Anterior cingulate cortex (tissue), 58 donors: Measurements from ENCODE around the gene SEMA3A.
"Not testable (repeated sequence)": the region's sequence is repeated elsewhere in the genome, so short reads cannot be mapped to it uniquely, and the experiment has no call there.

Experiments used
- DNase-seq, 58 donors: peaks; one replicate each; lab custom pipeline; 2025; lab: John Stamatoyannopoulos, UW

Gene SEMA3A

DNA sequence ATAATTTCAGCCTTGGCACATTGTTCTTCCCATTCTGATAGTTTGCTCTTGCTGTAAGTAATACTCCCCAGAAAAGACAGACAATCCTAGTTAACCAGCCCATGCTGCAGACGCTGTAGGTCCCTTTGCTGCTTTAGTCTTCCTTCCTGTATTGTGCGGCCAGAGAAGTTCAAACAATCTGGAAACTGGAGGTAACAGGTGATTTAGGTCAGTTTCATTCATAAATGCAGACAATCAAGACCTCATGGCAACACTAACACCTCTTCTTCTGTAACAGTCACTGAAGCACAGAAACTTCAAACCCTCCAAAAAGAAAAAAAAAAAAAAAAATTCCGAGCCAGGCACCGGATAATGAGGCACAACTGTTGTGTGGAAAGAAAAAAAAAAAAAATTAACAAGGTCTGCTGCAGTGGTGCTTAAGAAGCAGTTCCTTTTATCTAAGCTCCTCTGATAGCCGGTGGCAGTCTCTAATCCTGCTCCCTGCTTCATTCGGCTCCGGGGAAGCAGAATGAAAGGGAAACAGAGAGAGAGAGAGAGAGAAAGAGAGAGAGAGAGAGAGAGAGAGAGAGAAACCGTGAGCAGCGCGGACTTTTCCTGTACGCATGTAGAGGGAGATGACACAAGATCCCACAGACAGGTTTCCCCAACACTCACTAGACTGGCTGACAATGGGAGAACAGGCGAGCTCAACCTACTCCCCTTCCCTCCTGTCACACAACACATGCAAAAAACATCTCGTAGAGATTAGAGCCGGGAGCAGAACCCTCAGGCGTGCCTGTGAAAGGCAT lies at the start of gene SEMA3A:
TSS of gene SEMA3A (minus strand) at position 306 of the 788 bp plus-strand sequence. CDS start at position 103, 203 bp downstream.
- DNase-seq = peak in 26 of 58 donors; percentile 3 to 44 (median 17)

DNA sequence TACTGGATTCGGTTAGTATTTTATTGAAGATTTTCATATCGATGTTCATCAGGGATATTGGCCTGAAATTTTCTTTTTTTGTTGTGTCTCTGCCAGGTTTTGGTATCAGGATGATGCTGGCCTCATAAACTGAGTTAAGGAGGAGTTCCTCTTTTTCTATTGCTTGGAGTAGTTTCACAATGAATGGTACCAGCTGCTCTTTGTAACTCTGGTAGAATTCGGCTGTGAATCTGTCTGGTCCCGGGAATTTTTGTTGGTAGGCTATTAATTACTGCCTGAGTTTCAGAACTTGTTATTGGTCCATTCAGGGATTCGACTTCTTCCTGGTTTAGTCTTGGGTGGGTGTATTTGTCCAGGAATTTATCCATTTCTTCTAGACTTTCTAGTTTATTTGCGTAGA lies 48.4 kb upstream of the SEMA3A start:
- DNase-seq = not testable (repeated sequence)

DNA sequence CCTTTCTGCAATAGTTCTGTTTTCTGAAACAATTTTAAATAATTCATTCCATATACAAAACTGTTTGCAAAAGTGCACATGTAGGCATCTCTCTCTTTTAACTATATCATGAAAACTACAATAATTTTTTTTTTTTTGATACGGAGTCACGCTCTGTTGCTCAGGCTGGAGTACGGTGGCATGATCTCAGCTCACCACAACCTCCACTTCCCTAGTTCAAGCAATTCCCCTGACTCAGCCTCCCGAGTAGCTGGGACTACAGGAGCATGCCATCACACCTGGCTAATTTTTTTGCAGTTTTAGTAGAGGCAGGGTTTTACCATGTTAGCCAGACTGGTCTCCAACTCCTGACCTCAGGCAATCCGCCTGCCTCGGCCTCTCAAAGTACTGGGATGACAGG lies 44.0 kb upstream of the SEMA3A start:
- no peak for DNase-seq

DNA sequence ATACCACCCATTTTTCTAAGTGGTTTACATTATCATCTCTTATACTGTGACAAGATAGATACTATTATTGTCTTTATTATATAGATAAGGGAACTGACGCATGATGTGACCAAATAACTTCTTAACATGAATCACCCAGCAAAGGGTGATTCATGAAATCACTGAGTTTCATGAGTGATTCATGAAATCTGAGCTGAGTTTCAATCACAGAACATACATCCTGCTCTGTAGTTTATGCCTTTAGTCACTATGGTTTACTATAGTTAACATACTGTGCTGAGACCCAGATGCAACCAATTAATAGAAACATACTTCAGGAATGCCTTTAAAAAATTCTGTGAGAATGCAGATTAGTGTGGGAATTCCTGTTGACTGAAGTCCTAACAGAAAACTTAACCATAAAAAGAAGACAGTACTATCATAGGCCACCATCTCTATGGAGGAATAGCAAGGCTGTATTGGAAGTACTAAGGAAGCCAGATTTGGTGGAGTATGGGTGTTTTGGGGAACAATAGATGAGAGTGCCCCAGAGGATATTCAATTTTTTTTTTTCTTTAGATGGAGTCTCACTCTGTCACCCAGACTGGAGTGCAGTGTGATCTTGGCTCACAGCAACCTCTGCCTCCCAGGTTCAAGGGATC lies 43.1 kb upstream of the SEMA3A start:
- no peak for DNase-seq

DNA sequence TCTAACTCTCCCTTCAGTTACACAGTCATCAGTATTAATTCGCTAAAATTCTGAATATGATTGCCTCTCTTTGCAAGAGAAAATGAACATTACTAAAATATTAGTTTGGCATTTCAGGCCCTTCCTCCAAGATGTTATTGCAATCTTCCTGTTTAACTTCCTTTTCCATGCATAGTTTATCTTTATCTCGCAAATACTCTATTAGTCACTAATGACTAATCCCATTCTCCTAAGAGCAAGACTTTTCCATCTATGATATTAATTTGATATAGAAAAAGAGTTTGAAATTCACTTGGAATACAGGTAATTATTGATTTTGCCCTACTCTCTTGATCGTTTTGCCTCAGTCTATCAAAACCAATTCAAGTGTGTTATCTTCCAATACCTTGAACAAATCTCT lies 41.8 kb upstream of the SEMA3A start:
- DNase-seq = no peak

DNA sequence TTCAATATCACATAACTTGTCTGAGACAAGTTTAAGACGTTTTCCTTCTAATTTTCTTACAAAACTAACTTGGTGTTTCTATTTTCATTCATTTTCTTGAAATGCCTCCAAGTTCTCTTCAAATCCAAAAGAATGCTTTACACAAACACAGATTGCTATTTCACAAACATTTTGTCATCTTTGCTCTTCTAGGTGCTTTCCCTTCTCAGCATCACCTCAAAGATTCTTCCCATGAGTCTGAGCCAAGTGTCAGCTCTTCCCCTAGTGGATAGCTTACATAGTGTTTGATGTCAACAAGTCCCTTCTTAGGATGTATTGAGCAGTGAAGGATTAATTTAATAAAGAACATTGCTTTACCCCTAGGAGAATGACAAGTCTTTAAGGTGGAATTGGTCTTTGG lies 38.1 kb upstream of the SEMA3A start:
- DNase-seq = no peak

DNA sequence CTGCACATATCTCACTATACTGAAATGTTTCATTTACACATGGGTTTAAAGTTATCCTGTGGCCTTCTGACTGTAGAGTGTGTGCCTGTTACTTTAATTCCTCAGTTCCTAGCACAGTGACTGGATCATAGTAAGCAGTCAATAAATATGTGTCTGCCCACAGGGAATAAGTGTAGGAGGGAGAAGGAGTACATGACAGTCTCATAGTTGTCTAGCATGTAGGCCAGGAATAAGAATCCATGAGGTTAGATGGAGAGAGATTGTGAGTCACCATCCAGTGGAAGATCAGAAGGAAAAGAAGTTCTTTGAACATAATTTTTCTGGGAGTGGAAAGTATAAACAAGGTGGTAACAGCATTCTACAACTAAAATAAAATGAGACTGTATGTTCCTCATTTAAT lies 36.6 kb upstream of the SEMA3A start:
- no peak for DNase-seq

DNA sequence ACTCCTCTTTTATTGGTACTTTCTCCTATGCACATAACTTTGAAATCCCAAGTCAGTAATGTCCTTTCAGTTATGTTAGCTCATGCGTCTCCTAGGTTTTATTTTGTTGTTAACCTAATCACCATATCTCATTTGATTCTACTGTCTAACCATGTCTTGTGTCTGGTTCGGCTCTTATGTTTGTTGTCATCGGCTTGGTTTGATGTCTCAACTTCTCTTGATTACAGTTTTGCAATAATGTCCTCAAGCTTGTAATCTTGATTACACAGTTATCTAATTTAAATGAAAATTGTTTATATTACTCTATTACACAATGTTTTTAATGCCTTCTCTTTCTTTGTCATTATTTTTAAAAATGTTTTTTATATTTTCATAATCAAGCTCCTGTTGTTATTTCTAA lies 35.9 kb upstream of the SEMA3A start:
- DNase-seq = no peak

DNA sequence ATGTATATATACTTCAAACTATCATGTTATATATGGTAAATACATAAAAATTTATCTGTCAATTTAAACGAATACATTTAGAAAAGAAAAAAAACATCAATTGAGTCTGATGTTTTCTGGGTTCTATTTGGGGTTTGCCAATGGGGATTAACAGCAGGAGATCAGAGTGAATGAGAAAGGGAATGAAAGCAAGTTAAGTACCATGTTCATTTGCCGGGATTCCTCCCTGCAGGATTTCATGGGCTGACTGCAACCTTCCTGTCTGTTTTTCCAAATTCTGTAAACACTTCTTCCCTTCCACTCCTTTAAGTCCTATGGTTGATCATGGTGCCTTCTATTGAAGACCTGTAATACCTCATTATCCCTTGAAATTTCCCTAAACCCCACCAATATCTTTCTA lies 33.9 kb upstream of the SEMA3A start:
- no peak for DNase-seq

DNA sequence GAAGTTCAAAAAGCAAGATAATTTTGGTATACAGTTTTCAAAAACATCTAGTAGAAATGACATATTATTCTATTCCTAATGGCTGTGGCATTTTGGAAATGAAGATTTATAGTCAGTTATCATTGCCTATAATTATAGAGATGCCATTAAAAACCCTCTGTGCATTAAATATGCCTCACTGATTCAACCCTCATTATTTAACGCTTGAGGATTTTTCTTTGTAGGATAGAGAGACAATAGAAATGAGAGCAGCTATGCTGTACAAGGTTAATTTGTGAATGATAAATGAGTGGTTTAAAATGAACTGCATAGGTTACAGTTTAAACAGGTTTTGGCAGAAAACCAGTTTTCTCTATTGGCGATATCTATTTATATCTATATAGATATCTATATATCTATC lies 32.2 kb upstream of the SEMA3A start:
- no peak for DNase-seq

DNA sequence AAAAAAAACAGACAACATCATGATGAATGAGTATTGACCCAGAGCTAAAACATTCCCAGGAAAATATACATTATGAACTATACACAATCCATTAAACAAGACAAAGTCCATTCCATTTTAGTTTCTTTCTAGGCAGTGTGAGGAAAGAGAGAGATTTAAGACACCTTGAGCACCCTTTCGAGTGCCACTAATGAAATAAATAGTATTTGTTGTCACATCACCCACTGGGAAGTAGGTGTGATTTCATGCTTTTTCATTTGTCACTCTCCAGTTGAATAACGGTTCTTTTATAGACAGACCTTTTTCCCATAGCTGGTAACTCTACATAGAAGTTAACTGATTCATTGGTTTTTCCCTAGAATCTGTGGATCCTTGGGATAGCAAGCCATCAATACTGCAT lies 29.9 kb upstream of the SEMA3A start:
- DNase-seq = no peak

DNA sequence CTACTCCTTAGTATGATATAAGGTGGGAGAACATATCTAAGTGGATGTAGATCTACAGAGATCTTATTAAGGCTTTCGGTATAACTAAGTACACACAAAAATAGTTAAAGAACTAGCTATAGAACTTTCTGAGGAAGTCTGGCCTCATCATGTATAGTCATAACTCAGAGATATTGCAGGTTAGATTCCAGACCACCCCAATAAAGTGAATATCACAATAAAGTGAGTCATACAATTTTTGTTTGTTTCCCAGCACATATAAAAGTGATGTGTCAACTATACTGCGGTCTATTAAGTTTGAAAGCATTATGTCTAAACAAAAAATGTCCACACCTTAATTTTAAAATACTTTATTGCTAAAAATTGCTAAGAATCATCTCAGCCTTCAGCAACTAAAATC lies 24.7 kb upstream of the SEMA3A start:
- no peak for DNase-seq

DNA sequence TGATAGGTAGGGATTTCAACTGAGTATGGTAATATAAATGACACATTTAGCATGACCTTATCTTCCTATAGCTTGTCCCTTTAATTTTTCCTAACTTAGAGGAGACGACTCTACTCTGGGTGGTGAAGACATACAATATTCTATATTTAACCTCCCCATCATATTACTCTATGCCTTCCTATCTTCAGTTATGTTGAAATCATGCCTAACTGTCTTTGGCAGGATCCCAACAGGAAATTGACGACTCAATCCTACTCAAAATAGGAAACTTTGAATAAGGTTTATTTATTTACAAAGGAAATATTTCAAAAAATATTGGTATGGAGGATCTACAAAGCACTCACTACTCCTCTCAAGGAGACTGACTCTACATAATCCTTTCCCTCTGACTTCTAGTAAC lies 24.1 kb upstream of the SEMA3A start:
- no peak for DNase-seq

DNA sequence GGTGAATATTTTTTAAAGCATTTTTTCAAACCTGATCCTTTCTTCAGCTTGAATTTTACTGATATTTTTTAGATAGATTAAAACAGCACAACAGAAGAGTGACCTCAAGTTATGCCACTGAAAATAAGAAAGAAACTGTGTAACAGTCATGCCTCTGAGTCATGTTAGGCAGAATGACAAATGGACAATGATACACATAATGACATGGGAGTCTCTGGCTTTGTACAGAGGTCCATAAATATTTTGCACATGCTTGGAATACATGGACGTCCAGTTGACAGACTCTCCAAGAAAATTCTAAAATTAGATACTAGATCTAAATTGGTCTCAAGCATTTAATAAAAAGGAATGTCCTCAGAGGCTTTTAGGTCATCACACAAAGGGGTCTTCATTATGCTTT lies 21.9 kb upstream of the SEMA3A start:
- no peak for DNase-seq

DNA sequence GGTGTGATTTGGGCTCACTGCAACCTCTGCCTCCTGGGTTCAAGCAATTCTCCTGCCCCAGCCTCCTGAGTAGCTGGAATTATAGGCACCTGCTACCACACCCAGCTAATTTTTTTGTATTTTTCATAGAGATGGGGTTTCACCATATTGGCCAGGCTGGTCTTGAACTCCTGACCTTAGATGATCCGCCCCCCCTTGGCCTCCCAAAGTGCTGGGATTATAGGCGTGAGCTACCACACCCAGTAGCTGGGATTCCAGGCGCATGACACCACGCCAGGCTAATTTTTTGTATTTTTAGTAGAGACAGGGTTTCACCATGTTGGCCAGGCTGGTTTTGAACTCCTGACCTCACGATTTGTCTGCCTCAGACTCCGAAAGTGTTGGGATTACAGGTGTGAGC lies 20.2 kb upstream of the SEMA3A start:
- DNase-seq = not testable (repeated sequence)

DNA sequence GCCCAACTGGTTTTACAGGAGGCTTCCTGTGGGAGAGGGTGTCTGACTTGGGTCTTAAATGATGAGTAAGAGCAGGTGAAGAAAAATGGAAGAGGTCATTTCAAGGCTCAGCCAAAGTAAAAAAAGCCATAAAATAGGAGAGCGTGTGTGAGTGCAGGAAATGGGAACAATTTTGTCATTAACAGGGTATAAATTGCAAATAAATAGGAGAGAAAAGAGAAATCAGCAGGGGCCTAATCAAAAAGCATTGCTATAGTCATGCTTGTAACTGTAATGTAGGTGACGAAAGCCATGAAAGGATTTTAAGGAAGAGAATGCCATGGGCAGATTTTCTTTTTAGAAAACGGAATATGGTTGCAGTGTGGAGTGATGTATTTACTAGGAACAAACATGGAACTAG lies 15.7 kb upstream of the SEMA3A start:
- DNase-seq = no peak

DNA sequence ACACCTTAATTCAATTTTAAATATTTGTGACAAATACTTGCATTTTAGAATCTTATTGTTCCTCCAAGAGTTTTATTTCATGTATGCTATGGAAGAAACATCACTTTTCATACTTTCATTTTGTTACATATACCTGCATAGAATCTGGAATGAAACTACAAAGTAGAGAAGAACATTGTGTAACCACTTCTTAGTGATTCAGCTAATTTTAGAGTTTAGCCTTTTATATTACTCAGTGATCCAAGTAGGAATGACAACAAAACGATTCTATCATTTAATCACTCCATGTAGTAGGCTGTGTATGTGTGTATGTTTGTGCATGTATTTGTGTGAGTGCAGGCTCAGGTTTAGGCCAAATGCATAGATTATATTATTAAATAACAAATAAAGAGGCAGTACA lies 14.4 kb upstream of the SEMA3A start:
- no peak for DNase-seq

DNA sequence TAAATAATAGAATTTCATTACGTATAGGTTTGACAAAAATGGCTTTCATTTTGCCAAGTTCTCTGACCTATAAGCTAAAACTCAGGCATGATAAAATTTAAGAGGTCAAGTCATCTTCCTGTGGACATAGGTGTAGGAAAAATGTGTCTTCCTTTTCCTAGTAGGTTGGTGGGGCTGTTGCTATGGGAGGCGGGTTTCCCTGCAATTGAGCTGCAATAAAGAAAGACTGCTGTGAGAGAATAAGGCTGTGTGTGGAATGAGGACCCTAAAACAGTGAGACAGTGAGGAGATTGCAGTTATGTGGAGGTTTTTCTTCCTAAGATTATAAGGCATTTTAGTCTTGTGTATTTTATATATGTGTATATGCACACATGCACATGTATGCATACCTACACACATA lies 13.0 kb upstream of the SEMA3A start:
- no peak for DNase-seq

DNA sequence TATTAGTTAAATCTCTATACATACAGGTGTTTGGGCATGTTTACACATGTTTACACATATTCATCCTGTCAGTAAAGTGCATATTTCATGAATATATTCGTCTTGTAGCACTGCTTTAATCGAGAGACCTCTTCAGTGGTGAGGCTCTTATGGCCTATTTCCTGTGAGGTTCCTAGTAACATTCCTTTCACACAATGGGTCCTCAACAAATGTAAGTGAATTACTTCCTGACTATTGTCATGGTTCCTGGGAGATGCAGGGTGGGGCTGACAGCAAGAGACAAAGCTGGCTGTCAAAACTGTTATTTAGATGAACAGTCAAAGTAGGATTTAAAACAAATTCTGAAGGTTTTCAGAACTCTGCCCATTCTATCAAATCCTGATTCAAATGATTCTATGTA lies 12.4 kb upstream of the SEMA3A start:
- no peak for DNase-seq

DNA sequence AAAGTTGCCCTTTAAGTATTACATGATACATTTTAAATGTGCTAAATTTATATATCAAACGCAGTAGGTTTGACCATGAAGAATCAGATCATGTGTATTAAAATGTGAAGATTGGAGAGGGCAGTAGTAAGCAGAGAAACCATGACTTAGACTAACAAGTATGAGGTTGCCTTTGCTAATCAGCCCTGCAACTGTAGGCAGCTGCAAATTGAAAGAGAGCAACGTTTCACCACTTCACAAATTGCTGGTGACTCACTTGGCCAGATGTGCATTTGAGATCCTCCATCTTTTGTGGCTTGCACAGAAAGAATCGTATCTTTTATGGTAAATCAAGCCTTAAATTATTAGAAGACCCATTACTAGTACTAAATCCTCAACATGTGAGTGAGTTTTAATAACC lies 10.1 kb upstream of the SEMA3A start:
- DNase-seq = no peak

DNA sequence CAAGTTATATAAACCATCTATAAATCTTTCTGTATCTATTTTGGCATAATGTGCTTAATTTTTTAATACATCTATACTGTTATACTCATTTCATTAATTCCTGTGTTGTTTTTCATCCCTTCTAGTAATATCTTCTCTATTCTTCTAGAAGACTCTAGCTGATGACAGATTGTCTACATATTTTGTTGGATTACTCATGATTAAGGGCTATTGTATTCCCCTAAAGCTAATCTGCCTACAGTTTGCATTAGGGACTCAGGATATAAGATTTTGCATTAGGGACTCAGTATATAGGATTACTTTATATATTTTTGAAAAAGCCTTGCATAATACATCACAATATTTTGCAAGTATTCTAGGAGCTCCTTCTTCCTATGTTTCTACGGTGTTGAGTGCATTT lies 8.3 kb upstream of the SEMA3A start:
- no peak for DNase-seq

DNA sequence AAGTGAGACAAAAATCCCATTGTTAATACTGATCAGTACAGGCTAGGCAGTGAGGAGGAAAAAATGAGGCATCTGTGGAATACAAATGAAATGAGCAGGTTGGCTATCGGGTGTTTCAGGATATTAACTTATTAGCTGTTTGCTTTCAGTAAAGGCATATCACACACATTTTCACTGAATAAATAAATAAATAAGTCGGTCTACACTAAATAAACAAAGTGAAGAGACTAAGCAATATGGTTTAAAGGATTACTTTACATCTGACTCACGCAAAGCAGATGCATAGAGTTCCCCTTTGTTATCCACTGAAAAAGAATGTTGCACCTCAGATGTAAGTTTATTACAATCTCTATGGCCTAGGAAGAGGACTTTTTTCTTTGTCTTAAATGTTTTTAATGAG lies 6.3 kb upstream of the SEMA3A start:
- DNase-seq = no peak
